Ishikawa (cell line): ENCODE results near the gene PNPLA6.

Source experiments
- CEBPB ChIP-seq: IDR thresholded peaks from 2 replicates; pipeline ENCODE4 v1.6.1; 2012
- CREB1 ChIP-seq: IDR thresholded peaks from 2 replicates; pipeline ENCODE4 v1.6.1; 2012; ENCODE audit warnings: low read depth
- EGR1 ChIP-seq: IDR thresholded peaks from 2 replicates; pipeline ENCODE4 v1.6.1; 2012
- EP300 ChIP-seq: IDR thresholded peaks from 2 replicates; pipeline ENCODE4 v1.6.1; 2012; ENCODE audit warnings: borderline replicate concordance
- FOXM1 ChIP-seq: IDR thresholded peaks from 2 replicates; pipeline ENCODE4 v1.6.1; 2012; ENCODE audit warnings: low read depth, borderline replicate concordance
- RAD21 ChIP-seq: IDR thresholded peaks from 2 replicates; pipeline ENCODE4 v1.6.1; 2012; ENCODE audit warnings: low read depth
- TAF1 ChIP-seq: IDR thresholded peaks from 2 replicates; pipeline ENCODE4 v1.6.1; 2012; ENCODE audit warnings: low read depth, mild to moderate bottlenecking
- TEAD4 ChIP-seq: IDR thresholded peaks from 2 replicates; pipeline ENCODE4 v1.6.1; 2012
- YY1 ChIP-seq: IDR thresholded peaks from 2 replicates; pipeline ENCODE4 v1.6.1; 2012; ENCODE audit warnings: low read depth
- ZBTB7A ChIP-seq: IDR thresholded peaks from 2 replicates; pipeline ENCODE4 v1.6.1; 2012; ENCODE audit warnings: low read depth
- TF ChIP-seq, protein P1 (sequence below): IDR thresholded peaks from 2 replicates; pipeline ENCODE4 v1.6.1; 2012
- TF ChIP-seq, protein P2 (sequence below): IDR thresholded peaks from 2 replicates; pipeline ENCODE4 v1.6.1; 2012; ENCODE audit warnings: low read depth, mild to moderate bottlenecking
- TF ChIP-seq, protein P3 (sequence below): IDR thresholded peaks from 2 replicates; pipeline ENCODE4 v1.6.1; 2012

Gene PNPLA6

DNA sequence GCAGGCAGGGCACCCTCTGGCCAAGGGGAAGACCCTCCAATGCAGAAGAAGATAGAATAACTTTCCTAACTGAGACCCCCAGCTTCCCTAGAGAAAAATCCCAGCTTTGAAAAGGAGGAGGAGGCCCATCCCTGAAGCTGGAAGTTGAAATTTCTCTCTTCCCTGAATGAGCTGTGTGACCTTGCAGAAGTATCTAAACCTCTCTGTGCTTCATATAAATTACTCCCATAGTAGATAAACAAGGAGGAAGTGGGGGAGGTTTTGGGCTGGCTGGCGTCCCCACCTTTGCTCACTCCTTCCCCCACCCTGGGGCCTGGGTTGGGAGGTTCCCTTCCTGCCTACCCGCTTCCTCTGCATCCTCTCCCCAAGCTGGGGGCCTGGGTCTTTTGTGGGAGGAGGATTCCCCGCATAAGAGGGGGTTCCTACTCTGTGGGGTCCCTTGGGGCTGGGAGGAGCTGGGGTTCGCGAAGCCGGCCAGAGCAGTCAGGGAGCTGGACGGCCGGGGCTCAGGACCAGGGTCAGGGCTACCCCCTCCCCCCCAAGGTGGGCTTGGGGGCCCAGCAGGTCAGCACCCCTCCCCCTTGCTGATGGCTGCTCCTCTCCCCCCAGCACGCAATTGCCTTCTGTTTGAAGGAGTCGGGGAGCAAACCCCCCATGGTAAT, 71.8 kb downstream of the PNPLA6 start:
- TF ChIP-seq FOXM1 (no peak), TAF1 (no peak), YY1 (no peak), CEBPB (no peak)
- TF ChIP-seq, protein P1, sequence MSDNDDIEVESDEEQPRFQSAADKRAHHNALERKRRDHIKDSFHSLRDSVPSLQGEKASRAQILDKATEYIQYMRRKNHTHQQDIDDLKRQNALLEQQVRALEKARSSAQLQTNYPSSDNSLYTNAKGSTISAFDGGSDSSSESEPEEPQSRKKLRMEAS, result no peak

DNA sequence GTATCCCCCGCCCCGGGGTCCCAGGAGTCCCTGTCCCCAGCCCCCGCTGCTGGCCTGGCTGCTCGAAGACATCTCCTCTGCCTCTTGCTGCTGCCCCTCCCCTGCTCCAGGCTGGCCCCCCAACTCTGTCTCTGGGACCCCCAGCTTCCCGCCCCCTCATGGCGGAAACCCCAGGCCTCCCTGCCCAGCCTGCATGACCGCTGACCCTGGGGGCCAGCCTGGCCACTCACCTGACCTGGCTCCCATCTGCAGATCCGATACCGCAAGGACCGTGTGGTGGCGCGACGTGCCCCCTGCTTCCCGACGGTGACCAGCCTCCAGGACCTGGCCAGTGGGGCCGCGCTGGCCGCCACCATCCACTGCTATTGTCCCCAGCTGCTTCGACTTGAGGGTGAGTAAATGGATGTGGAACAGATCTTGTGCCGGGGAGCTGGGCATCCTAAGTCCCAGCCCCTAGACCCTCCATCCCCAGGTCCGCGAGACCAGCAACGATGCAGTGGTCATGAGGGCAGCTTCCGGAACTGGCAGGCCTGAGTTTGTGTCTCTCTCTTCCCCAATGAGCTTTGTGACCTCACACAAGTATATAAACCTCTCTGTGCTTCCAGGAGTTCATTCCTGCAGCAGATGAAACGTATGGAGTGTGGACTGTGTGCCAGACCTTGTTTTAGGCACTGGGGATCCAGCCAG, 72.5 kb downstream of the PNPLA6 start:
- TF ChIP-seq TEAD4 (no peak), EP300 (no peak), YY1 (no peak), ZBTB7A (no peak), RAD21 (no peak)
- TF ChIP-seq, protein P1, result no peak
- TF ChIP-seq, protein P2, sequence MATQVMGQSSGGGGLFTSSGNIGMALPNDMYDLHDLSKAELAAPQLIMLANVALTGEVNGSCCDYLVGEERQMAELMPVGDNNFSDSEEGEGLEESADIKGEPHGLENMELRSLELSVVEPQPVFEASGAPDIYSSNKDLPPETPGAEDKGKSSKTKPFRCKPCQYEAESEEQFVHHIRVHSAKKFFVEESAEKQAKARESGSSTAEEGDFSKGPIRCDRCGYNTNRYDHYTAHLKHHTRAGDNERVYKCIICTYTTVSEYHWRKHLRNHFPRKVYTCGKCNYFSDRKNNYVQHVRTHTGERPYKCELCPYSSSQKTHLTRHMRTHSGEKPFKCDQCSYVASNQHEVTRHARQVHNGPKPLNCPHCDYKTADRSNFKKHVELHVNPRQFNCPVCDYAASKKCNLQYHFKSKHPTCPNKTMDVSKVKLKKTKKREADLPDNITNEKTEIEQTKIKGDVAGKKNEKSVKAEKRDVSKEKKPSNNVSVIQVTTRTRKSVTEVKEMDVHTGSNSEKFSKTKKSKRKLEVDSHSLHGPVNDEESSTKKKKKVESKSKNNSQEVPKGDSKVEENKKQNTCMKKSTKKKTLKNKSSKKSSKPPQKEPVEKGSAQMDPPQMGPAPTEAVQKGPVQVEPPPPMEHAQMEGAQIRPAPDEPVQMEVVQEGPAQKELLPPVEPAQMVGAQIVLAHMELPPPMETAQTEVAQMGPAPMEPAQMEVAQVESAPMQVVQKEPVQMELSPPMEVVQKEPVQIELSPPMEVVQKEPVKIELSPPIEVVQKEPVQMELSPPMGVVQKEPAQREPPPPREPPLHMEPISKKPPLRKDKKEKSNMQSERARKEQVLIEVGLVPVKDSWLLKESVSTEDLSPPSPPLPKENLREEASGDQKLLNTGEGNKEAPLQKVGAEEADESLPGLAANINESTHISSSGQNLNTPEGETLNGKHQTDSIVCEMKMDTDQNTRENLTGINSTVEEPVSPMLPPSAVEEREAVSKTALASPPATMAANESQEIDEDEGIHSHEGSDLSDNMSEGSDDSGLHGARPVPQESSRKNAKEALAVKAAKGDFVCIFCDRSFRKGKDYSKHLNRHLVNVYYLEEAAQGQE, result no peak

DNA sequence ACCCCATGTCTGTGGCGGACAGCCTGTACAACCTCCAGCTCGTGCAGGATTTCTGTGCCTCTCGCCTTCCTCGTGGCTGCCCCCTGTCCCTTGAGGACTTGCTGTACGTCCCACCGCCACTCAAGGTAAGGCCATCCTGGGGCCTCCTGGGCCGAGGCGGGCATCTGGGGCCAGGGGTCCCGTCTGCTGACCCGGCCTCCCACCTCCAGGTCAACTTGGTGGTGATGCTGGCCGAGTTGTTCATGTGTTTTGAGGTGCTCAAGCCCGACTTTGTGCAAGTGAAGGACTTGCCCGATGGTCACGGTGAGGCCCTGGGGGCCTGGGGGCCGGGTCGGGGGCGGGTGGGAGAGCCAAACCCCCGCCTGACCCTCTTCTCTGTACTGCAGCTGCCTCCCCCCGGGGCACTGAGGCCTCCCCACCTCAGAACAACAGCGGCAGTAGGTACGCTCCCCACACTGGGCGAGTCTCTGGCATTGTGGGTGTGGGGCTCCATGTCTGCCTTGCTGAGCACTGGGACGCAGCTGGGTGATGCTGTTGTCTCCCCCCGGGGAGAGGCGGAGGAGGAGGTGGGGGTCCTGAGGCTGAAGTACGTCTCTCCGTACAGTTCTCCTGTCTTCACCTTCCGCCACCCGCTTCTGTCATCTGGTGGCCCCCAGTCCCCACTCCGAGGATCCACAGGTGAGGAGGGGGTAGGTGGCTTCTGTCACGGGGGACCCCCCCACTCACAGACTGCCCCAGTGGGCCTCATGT, 75.1 kb downstream of the PNPLA6 start:
- TF ChIP-seq YY1, result no peak
- TF ChIP-seq TAF1, result no peak
- no peak for TF ChIP-seq ZBTB7A
- TF ChIP-seq, protein P2, result no peak
- no peak for TF ChIP-seq CREB1
- no peak for TF ChIP-seq FOXM1
- TF ChIP-seq CEBPB, result no peak
- TF ChIP-seq, protein P3, sequence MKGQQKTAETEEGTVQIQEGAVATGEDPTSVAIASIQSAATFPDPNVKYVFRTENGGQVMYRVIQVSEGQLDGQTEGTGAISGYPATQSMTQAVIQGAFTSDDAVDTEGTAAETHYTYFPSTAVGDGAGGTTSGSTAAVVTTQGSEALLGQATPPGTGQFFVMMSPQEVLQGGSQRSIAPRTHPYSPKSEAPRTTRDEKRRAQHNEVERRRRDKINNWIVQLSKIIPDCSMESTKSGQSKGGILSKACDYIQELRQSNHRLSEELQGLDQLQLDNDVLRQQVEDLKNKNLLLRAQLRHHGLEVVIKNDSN, result no peak
- no peak for TF ChIP-seq EGR1
- TF ChIP-seq TEAD4, result no peak
